HepG2 (cell line): ENCODE measurements around the gene DAG1. TPM values are rescaled to one million over a fixed set of nuclear protein-coding genes. Genes with fewer than 3 reads are reported as not detected.

Experiments
- BCL3 ChIP-seq: sonication (generic); formaldehyde crosslinking; IDR thresholded peaks from 2 replicates; pipeline ENCODE4 v1.5.1; 2020; ENCODE audit warnings: mild to moderate bottlenecking, missing genetic modification reagents, moderate library complexity
- ETS1 ChIP-seq: sonication (generic); formaldehyde crosslinking; IDR thresholded peaks from 2 replicates; pipeline ENCODE4 v1.4.0; 2020; ENCODE audit warnings: missing genetic modification reagents
- KDM5B ChIP-seq: sonication (generic); formaldehyde crosslinking; IDR thresholded peaks from 2 replicates; pipeline ENCODE4 v1.4.0; 2020; ENCODE audit warnings: missing genetic modification reagents, mild to moderate bottlenecking, borderline replicate concordance
- TARDBP ChIP-seq: sonication (generic); formaldehyde crosslinking; IDR thresholded peaks from 2 replicates; pipeline ENCODE4 v1.8.0; 2022; ENCODE audit warnings: mild to moderate bottlenecking, missing genetic modification reagents
- THAP8 ChIP-seq: sonication (generic); formaldehyde crosslinking; IDR thresholded peaks from 2 replicates; pipeline ENCODE4 v1.5.1; 2020; ENCODE audit warnings: missing genetic modification reagents, mild to moderate bottlenecking, borderline replicate concordance
- ZHX1 ChIP-seq: sonication (generic); formaldehyde crosslinking; IDR thresholded peaks from 2 replicates; pipeline ENCODE4 v1.8.1; 2022; ENCODE audit warnings: low read depth, mild to moderate bottlenecking, missing genetic modification reagents
- ZMYM4 ChIP-seq: sonication (generic); formaldehyde crosslinking; IDR thresholded peaks from 2 replicates; pipeline ENCODE4 v1.8.1; 2023; ENCODE audit warnings: mild to moderate bottlenecking, missing genetic modification reagents
- ZNF30 ChIP-seq: sonication (generic); formaldehyde crosslinking; IDR thresholded peaks from 2 replicates; pipeline ENCODE4 v1.5.0; 2020; ENCODE audit warnings: mild to moderate bottlenecking, missing genetic modification reagents
- ZNF609 ChIP-seq: sonication (generic); formaldehyde crosslinking; IDR thresholded peaks from 2 replicates; pipeline ENCODE4 v1.4.0; 2020; ENCODE audit warnings: mild to moderate bottlenecking, missing genetic modification reagents, borderline replicate concordance
- ZNF639 ChIP-seq: conservative IDR thresholded peaks from 2 replicates; pipeline ENCODE4 v1.6.1; 2018; ENCODE audit warnings: missing genetic modification reagents
- ZNF652 ChIP-seq: IDR thresholded peaks from 2 replicates; pipeline ENCODE4 v1.6.1; 2016; ENCODE audit warnings: low read depth, borderline replicate concordance
- ZNF749 ChIP-seq: sonication (generic); formaldehyde crosslinking; IDR thresholded peaks from 2 replicates; pipeline ENCODE4 v1.8.0; 2022; ENCODE audit warnings: mild to moderate bottlenecking, missing genetic modification reagents, moderate library complexity, borderline replicate concordance
- ZNF772 ChIP-seq: sonication (generic); formaldehyde crosslinking; IDR thresholded peaks from 2 replicates; pipeline ENCODE4 v1.5.0; 2020; ENCODE audit warnings: mild to moderate bottlenecking, missing genetic modification reagents
- ZNF792 ChIP-seq: IDR thresholded peaks from 2 replicates; pipeline ENCODE4 v1.6.1; 2016
- polyA plus RNA-seq, 8 experiments: library from polyadenylated mRNA; depleted of rRNA in 3 of 8; stranded (reverse) in 7 of 8; unstranded in 1 of 8; fragments of >200 nt; fragmentation: Illumina TruSeq in 4 of 8; extraction: Trizol in 4 of 8; gene quantifications; 2 replicates each; pipeline versions ENCODE4 v1.2.1 to v1.2.3, GENCODE V29; 2011 to 2016; ENCODE audit warnings: low read depth in 4 of 8, missing spikeins in 1 of 8, mixed read lengths in 1 of 8; ENCODE audit not compliant: insufficient read depth in 1 of 8
- total RNA-seq, 5 experiments: library from RNA; depleted of rRNA; stranded (reverse); fragments of >200 nt; fragmentation: Illumina TruSeq; extraction: Trizol; gene quantifications; 2 replicates each; pipeline ENCODE4 v1.2.3, GENCODE V29; 2016; ENCODE audit warnings: low read depth in 1 of 5

Gene DAG1
- total and polyA plus RNA-seq, 2 of the 13 experiments (the other 11 are each of a cell fraction or from before 2014, with no cell fraction given) = 47.3 to 50.4 TPM

GRCh38 chr3:49500732-49501609, 30.9 kb downstream of the DAG1 start (continued):
- TF ChIP-seq ETS1 = no peak
- no peak for TF ChIP-seq KDM5B (CRISPR knock-in tag)
- no peak for TF ChIP-seq ZNF639 (CRISPR knock-in tag)
- no peak for TF ChIP-seq ZNF609 (CRISPR knock-in tag)
- peak; percentile 28; the same call in 1 of the 2 replicates for TF ChIP-seq ZMYM4
- TF ChIP-seq ZNF749 (CRISPR knock-in tag) = no peak
- TF ChIP-seq ZNF30 (CRISPR knock-in tag) = no peak
- no peak for TF ChIP-seq ZNF652 (CRISPR knock-in tag)
- no peak for TF ChIP-seq TARDBP (CRISPR knock-in tag)
- TF ChIP-seq ZHX1 (CRISPR knock-in tag) = no peak
- no peak for TF ChIP-seq ZNF792
- no peak for TF ChIP-seq THAP8
- no peak for TF ChIP-seq BCL3 (CRISPR knock-in tag)
- no peak for TF ChIP-seq ZNF772
